ENCODE data around the gene TMED7. TPM values are rescaled to one million over a fixed set of nuclear protein-coding genes. Genes with fewer than 3 reads are reported as not detected.

TMED7 gene
- polyA plus RNA-seq, 3 donors: 18.2 to 70.1 (median 65.1) TPM

DNA sequence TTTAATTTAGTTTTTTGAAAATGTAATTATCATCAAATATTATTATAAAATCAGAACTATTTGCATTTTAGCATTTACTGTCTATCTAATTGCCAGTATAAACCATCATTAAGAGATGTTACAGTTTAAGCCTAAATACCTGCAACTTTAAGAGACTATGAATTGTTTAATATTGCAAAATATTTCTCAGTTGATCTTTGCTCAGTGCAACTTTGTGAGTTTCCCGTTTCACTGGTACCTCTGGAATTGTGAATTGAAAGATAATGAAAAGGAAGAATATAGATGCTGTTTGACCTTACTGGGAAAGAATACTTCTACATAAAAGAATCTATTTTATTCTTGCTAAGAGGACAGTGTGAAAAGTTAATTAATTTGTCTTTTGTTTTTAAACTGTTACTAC lies 30.2 kb upstream of the TMED7 start:
- no CpG with 5 or more reads among the region's 1 CpG for WGBS (ENCODE audit: insufficient coverage)
- TF ChIP-seq, protein P1, sequence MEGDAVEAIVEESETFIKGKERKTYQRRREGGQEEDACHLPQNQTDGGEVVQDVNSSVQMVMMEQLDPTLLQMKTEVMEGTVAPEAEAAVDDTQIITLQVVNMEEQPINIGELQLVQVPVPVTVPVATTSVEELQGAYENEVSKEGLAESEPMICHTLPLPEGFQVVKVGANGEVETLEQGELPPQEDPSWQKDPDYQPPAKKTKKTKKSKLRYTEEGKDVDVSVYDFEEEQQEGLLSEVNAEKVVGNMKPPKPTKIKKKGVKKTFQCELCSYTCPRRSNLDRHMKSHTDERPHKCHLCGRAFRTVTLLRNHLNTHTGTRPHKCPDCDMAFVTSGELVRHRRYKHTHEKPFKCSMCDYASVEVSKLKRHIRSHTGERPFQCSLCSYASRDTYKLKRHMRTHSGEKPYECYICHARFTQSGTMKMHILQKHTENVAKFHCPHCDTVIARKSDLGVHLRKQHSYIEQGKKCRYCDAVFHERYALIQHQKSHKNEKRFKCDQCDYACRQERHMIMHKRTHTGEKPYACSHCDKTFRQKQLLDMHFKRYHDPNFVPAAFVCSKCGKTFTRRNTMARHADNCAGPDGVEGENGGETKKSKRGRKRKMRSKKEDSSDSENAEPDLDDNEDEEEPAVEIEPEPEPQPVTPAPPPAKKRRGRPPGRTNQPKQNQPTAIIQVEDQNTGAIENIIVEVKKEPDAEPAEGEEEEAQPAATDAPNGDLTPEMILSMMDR (IDR thresholded peaks at IDR 0.05): no peak
- no peak overlapping the region for H3K27ac Mint-ChIP-seq

DNA sequence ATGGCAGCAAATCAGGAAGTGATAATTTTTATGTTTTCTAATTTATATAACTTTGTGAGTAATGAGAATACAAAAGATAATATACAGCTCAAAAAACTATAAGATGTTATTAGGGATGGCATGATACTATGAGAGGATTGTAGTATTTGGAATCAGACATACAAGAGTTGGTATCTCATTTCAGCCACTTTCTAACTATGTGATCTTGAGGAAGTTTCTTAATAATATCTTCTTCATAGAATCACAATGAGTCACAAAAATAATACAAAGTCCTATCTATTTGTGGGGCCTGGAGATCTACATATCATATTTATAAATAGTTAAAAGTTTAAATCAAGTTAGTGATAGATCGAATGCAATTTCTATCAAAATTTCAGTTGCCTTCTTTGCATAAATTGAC lies 23.7 kb upstream of the TMED7 start:
- intact Hi-C loops (cut with micrococcal nuclease): no loop called here
- no peaks in the 10 kb centered on the region for H3K79me2 ChIP-seq (ENCODE audit: insufficient read depth, low read length)
- H2AFZ ChIP-seq (ENCODE audit: insufficient read depth, low read depth, low read length, poor library complexity, severe bottlenecking): no peak overlapping the region
- no peaks in the 10 kb centered on the region for H3K9me3 ChIP-seq (replicated peaks in 1 of 2; ENCODE audit: control insufficient read depth in 1 of 2, insufficient read depth in 1 of 2, low read length in 2 of 2)
- peaks cover 0 to 2% of the 10 kb centered on the region in 2 donors for H3K27me3 ChIP-seq (ENCODE audit: control insufficient read depth in 2 of 2, insufficient read depth in 2 of 2, low read length in 2 of 2)
- Mint-ChIP-seq H3K27ac (no peak overlapping the region), H3K27me3 (ENCODE audit: low read depth in 3 of 3) (peaks cover 4 to 7% (median 5%) of the 10 kb centered on the region in 3 donors), H3K4me1 (no peaks in the 10 kb centered on the region), H3K36me3 (no peaks in the 10 kb centered on the region), H3K9me3 (peaks cover 0 to 9% (median 3%) of the 10 kb centered on the region in 7 donors), H3K4me3 (no peak overlapping the region)
- no peak overlapping the region for H3K4me2 ChIP-seq (replicated peaks; ENCODE audit: extremely low read depth, low read length, poor library complexity, severe bottlenecking)
- no peak overlapping the region for H3K27ac ChIP-seq (ENCODE audit: low read depth in 1 of 2, low read length in 2 of 2)
- H3K4me3 ChIP-seq (replicated peaks in 1 of 3; ENCODE audit: low read depth in 2 of 3, low read length in 3 of 3): no peak overlapping the region
- no peaks in the 10 kb centered on the region for H3K4me1 ChIP-seq (ENCODE audit: control insufficient read depth in 1 of 2, insufficient read depth in 2 of 2, low read length in 2 of 2)
- TF ChIP-seq, protein P1 (IDR thresholded peaks at IDR 0.05): no peak
- H3K9ac ChIP-seq (ENCODE audit: insufficient read depth, low read length, poor library complexity, severe bottlenecking): no peak overlapping the region
- no peaks in the 10 kb centered on the region for H3K36me3 ChIP-seq (replicated peaks in 1 of 2; ENCODE audit: control insufficient read depth in 1 of 2, insufficient read depth in 2 of 2, low read length in 2 of 2)
- WGBS (ENCODE audit: insufficient coverage): no CpG with 5 or more reads among the region's 1 CpG
- DNase-seq: no peak
- H4K20me1 ChIP-seq (ENCODE audit: insufficient read depth, low read length): no peaks in the 10 kb centered on the region

More for the DNA sequence above, 30.2 kb upstream of the TMED7 start:
- H3K27ac ChIP-seq (ENCODE audit: low read depth in 1 of 2, low read length in 2 of 2): no peak overlapping the region
- Mint-ChIP-seq H3K36me3 (no peaks in the 10 kb centered on the region), H3K9me3 (peaks cover 0 to 3% (median 0%) of the 10 kb centered on the region in 7 donors), H3K4me1 (no peaks in the 10 kb centered on the region), H3K27me3 (ENCODE audit: low read depth in 3 of 3) (no peaks in the 10 kb centered on the region), H3K4me3 (no peak overlapping the region)
- H4K20me1 ChIP-seq (ENCODE audit: insufficient read depth, low read length): no peaks in the 10 kb centered on the region
- H3K36me3 ChIP-seq (replicated peaks in 1 of 2; ENCODE audit: control insufficient read depth in 1 of 2, insufficient read depth in 2 of 2, low read length in 2 of 2): no peaks in the 10 kb centered on the region
- peaks cover under 1 to 2% of the 10 kb centered on the region in 2 donors for H3K27me3 ChIP-seq (ENCODE audit: control insufficient read depth in 2 of 2, insufficient read depth in 2 of 2, low read length in 2 of 2)
- no peaks in the 10 kb centered on the region for H3K4me1 ChIP-seq (ENCODE audit: control insufficient read depth in 1 of 2, insufficient read depth in 2 of 2, low read length in 2 of 2)
- H3K9ac ChIP-seq (ENCODE audit: insufficient read depth, low read length, poor library complexity, severe bottlenecking): no peak overlapping the region
- no peak for DNase-seq
- no peaks in the 10 kb centered on the region for H3K9me3 ChIP-seq (replicated peaks in 1 of 2; ENCODE audit: control insufficient read depth in 1 of 2, insufficient read depth in 1 of 2, low read length in 2 of 2)
- no peaks in the 10 kb centered on the region for H3K79me2 ChIP-seq (ENCODE audit: insufficient read depth, low read length)
- H2AFZ ChIP-seq (ENCODE audit: insufficient read depth, low read depth, low read length, poor library complexity, severe bottlenecking): no peak overlapping the region
- H3K4me2 ChIP-seq (replicated peaks; ENCODE audit: extremely low read depth, low read length, poor library complexity, severe bottlenecking): no peak overlapping the region
- intact Hi-C loops (cut with micrococcal nuclease): no loop called here
- H3K4me3 ChIP-seq (replicated peaks in 1 of 3; ENCODE audit: low read depth in 2 of 3, low read length in 3 of 3): no peak overlapping the region

All from CD14-positive monocyte (primary cell).